B cell (primary cell): ENCODE results near the gene SIPA1L3.

ENCODE experiments used
- EZH2 ChIP-seq: IDR thresholded peaks from 2 replicates; pipeline ENCODE4 v1.6.1; 2012; ENCODE audit warnings: borderline replicate concordance, low read depth, mild to moderate bottlenecking, moderate library complexity, low read length; ENCODE audit not compliant: insufficient read depth, poor library complexity, severe bottlenecking
- TF ChIP-seq, protein P1 (sequence below): fragments of 200-600 bp; IDR thresholded peaks from one replicate; pipeline ENCODE4 v1.8.0; 2022; ENCODE audit warnings: antibody characterized with exemption, mild to moderate bottlenecking

DNA sequence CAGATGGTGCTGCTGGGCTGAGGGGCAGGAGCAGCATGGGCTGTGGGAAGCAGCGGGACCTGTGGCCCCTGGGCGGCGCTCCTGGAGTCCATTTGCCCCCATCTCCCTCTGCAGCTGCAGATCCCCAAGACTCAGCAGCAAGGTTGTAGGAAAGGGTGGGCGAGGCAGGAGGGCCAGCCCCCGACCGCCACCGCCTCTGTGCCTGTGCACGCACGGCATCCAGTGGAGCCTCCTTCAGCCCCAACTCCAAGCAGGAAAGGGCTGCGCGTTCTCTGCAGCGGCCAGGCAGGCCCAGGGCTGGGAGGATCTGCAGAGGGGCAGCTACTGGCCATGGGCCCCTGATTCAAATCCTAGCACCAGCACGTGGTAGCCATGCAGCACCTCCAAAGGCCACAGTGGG lies 296.2 kb downstream of the SIPA1L3 start:
- TF ChIP-seq, protein P1, sequence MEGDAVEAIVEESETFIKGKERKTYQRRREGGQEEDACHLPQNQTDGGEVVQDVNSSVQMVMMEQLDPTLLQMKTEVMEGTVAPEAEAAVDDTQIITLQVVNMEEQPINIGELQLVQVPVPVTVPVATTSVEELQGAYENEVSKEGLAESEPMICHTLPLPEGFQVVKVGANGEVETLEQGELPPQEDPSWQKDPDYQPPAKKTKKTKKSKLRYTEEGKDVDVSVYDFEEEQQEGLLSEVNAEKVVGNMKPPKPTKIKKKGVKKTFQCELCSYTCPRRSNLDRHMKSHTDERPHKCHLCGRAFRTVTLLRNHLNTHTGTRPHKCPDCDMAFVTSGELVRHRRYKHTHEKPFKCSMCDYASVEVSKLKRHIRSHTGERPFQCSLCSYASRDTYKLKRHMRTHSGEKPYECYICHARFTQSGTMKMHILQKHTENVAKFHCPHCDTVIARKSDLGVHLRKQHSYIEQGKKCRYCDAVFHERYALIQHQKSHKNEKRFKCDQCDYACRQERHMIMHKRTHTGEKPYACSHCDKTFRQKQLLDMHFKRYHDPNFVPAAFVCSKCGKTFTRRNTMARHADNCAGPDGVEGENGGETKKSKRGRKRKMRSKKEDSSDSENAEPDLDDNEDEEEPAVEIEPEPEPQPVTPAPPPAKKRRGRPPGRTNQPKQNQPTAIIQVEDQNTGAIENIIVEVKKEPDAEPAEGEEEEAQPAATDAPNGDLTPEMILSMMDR = no peak
- TF ChIP-seq EZH2 = no peak
